Measurements from ENCODE around the gene CCSER1.
"Not testable (repeated sequence)": the region's sequence is repeated elsewhere in the genome, so short reads cannot be mapped to it uniquely, and the experiment has no call there.

Gene CCSER1

DNA sequence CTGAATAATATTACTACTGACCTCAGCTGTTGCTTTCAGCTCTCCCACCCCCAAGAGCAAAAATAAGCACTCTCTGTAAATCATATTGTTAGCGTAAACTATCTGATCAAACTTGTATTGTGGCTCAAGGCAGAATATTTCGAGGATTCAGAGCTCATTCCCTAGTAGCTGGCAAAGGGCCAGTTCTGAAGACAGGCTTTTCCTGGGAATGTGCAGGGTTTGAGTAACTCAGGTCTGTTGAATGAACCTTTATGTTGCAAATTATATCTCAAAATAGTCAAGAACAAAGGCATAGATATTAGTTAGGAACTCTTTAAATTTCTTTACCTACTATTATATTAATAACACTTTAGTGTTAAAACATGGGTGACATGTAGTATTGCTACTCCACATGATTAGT, 454.9 kb downstream of the CCSER1 start:
- DNase-seq = no peak

GRCh38 chr4:90584051-90584450, 456.9 kb downstream of the CCSER1 start:
- DNase-seq = no peak

GRCh38 chr4:90585961-90586360, 458.8 kb downstream of the CCSER1 start:
- DNase-seq = no peak

GRCh38 chr4:90586799-90587198, 459.6 kb downstream of the CCSER1 start:
- DNase-seq = no peak

GRCh38 chr4:90597927-90598326, 470.7 kb downstream of the CCSER1 start:
- no peak for DNase-seq

DNA sequence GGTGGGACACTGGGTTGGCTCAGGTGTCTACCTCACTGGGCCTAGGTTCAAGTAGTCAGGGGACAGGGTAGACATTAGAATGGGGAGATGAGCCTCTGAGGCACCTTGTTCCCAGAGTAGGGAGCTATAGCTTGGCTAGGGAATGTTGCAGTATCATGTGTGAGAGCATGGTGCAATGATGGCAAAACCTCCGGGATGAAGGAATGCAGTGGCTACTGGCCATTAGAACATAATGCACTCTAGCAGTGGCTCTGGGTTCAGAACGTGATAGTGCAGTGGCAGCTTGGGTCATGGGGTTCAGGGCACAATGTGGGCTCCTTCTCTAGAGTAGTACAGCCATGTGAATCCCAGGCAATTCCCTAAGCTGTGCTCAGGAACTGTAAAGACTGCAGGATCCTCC, 471.5 kb downstream of the CCSER1 start:
- no peak for DNase-seq

DNA sequence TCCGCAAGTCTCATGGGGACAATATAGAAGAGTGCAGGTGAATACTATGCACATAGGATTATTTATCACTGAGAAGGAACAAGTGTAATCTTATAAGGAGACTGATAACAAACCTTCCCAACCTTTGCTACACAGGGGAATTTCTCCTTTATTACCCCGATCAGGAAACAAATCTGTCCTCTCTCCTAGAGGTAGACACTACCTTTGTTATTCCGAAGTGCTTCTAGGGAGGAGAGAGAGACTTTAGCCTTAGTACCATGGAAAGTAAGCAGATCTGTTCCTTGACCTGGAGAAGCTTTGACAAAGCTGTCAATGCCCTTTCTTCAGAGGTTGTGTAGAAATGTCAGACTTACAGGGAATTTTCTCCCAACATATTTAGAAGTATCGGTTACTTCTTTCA, 475.5 kb downstream of the CCSER1 start:
- no peak for DNase-seq

GRCh38 chr4:90603540-90603939, 476.3 kb downstream of the CCSER1 start:
- no peak for DNase-seq

DNA sequence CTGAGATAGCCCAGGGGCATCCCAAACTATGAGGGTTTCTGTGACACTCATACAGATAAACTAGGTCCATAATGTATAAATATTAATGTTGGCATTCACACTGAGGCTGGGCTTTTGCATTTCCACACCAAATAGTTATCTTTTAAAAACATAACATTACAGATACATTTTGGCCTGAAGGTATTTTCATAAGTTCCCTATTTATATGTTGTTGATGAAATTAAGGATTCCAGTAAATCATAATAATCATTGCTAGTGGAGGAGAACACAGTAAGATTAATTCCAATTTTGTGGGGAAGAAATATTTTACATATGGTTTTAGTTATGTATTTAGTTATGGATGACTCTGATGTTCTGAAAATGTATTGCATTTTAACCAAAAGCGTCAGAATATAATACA, 479.6 kb downstream of the CCSER1 start:
- no peak for DNase-seq

- DNase-seq = no peak
Observed at GRCh38 chr4:90614371-90614770, 487.2 kb downstream of the CCSER1 start.

DNA sequence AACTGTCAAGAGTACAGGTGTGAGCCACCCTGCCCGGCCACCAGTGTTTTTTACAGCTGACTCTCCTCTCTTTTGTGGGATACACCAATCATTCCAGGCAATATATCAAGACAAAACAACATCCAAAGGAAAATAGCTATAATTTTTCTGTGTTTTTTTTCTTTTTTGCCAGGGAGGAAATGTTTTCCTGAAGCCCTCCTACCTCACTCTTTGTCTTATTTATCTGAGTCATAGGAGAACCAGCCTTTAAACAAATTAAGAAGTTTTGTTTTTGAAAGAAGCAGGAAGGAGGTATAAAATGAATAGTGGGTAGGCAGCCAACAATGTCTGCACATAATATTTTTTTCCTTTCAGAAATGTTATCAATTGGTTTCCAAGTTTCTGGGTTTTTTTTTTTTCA, 493.9 kb downstream of the CCSER1 start:
- no peak for DNase-seq

GRCh38 chr4:90624781-90625180, 497.6 kb downstream of the CCSER1 start:
- DNase-seq = no peak

DNA sequence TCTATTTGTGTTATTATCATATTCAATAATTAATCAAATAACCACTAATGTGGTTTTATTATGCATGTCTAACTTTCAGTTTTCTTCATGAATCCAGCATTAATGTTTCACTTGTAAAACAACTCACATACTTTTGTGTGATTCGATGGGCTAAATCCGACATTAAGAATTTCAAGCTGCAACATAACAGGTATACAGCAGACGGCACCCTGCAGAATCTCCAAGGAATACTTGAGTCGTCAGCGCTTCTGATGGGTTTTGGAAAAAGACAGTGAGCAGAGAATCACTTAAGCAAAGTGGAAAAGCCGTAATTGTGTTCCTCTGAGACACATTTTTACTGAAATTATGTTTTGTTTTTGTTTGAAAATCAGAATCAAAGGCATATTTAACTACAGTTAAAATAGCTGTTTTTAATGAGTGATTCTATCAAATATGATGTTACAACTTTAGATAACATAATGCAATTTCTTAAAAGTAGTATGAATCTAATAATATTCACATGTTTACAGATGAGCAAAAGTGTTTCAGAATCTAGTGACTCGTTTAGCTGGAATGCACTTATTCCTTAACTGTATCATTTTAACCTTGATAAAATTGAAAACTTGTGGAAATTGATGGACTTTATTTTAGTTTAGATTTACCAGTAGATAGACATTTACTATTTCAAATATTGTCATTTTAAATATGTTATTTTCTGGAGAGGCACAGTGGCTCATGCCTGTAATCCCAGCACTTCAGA, 514.8 kb downstream of the CCSER1 start:
- no peak for DNase-seq

GRCh38 chr4:90643156-90643555, 516.0 kb downstream of the CCSER1 start:
- no peak for DNase-seq

DNA sequence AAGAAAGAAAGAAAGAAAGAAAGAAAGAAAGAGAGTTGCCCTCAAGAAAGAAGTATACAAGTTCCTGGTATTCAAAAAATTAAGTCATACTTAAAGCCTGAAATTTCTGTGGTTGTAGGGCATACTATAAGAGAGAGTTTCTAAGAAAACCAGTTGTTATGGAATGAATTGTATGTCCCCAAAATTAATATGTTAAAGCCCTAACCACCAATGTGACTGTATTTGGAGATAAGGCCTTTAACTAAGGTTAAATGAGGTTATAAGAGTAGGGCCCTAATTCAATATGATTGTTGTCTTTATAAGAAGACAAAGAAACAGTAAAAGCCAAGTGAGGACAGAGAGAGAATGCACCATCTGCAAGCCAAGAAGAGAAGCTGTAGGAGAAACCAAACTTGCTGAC, 521.1 kb downstream of the CCSER1 start:
- no peak for DNase-seq

DNA sequence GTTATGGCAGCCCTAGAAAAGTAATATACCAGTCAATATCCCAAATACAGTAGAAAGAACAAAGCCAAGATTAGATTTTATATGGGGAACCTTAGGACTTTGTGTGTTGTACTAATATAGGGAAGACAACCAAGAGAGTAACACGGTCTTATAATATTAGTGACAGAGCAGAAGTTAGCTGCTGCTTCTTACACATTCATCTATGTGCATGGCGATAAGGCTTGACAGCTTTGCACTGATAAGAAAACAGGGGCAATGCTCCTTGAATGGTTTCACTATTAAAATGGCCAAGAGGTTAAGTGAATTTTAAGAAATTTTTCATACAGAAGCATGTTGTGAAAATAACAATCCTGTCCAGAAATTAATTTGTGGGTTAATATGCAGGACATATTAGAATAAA, 521.6 kb downstream of the CCSER1 start:
- DNase-seq = no peak

- no peak for DNase-seq
Observed at GRCh38 chr4:90660672-90661071, 533.5 kb downstream of the CCSER1 start.

DNA sequence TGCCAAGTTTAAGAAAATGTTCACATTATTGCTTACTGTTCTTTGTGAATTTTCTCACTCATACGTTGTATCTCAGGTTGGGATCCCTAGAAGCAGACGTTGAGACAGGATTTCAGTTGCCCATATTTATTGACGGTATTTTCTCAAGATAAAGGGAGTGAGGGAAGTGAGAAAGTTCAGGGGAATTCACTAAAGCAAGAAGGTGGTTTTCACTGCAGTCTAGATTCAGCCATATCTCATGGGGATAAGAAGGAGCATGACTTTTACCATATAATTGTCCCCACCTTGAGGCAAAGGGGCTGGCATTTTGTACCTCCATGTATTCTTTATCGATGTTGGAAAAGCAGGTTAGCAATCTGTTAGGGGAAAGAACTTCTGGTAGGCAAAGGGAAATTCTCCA, 543.0 kb downstream of the CCSER1 start:
- no peak for DNase-seq

DNA sequence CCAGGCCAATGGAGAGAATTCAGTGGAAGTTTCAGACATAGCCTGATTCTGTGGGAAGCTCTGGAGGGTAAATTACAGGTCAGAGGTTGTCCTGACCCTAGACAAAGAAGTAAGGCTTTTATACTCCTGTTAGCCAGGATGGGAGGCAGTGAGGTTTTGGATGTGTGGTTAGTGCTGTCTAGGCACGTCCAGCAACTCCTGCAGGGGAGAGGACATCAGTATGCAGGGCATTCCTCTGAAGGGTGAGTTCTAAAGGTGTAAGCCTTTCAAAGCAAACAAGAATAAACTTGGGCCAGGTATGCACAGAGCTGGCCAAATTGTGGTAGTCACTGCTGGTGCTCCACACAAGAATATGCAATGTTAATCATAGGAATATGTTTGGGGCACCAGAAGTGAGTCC, 562.5 kb downstream of the CCSER1 start:
- no peak for DNase-seq

DNA sequence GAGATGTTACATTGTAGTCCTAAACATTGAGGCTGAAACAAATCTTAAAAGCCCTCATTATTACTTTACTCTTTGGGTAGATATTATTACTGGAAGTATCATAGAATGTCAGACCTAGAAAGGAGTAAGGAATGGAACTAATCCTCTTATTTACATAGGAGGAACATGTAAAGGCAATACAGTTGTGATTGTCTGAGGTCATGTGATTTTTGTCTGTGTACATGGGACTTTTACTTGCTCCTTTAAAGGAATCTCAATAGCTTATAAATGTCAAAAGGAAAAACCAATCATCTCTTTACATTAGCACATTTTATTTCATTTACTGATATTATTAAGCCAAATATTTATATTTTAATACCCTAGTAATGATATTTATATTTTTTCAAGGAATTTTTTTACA, 568.2 kb downstream of the CCSER1 start:
- no peak for DNase-seq

- DNase-seq = not testable (repeated sequence)
Observed at GRCh38 chr4:90705501-90705900, 578.3 kb downstream of the CCSER1 start.

DNA sequence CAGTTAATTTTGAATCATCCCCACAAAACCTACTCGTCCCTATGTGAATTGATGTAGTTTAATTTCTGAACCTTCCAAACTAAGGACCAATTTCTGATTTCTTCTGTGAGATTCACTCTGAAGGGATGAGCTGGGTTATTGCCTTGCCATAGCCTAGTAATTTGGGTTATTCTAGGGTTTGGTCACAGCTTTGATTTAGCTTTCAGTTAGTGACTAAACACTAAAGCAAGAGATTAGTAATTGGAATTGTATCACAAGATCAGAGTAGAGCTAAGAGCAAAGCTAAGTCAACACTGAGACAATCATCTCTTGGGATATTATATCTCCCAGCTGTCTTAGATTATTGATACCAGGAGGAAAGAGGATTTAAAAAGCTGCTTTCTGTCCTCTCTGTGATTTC, 588.0 kb downstream of the CCSER1 start:
- peak; percentile 42 for DNase-seq

DNA sequence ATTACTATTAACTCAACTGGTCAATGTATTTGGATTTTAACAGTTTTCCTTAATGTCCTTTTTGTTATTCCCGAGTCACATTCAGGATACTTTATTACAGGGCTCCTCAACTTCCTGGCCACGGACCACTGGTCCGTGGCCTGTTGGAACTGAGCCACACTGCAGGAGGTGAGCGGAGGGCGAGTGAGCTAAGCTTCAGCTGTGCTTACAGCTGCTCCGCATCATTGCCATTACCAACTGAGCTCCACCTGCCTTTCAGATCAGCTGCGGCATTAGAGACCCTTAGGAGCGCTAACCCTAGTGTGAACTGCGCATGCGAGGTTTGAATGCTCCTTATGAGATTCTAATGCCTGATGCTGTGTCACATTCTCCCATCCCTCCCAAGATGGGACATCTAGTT, 591.7 kb downstream of the CCSER1 start:
- no peak for DNase-seq

DNA sequence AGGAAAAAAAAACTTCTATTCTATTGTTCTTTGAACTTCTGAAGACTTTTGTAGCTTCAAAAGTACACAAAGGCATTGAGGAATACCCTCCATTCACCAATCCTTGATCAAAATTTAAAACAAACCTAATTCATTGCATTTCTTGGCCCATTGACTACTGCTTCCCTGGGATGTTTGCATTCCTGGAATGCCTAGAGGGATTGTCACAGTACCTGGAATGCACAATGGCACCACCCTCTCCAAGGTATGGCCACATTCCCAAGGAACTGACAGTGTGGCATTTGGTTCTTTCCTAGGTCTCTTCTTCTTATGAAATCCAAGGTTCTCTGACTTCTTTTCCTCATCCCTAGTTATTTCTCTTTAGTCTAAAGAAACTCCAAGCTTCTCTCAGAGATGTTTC, 600.7 kb downstream of the CCSER1 start:
- DNase-seq = no peak

GRCh38 chr4:90730752-90731151, 603.6 kb downstream of the CCSER1 start:
- no peak for DNase-seq

DNA sequence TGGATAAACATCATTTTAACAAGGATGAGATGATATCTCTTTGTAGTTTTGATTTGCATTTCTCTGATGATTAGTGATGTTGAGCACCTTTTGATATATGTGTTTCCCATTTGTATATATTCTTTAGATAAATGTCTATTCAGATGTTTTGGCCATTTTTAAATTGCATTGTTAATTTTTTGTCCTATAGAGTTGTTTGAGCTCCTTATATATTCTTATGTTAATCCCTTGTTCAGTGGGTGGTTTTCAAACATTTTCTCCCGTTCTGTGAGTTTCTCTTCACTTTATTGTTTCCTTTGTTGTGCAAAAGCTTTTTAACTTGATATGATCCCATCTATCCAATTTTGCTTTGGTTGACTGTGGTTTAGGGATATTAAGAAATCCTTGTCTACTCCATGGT, 606.0 kb downstream of the CCSER1 start:
- DNase-seq = no peak

All from activated CD4-positive, alpha-beta T cell treated with anti-CD3 and anti-CD28 coated beads, Interleukin-2, Interleukin-6, amounts not matched to agents 100 ng/mL and 50 ng/mL, durations not matched to agents 16 hours and 8 hours (primary cell).